AML-193 (cell line): ENCODE results near the gene CD79A.
"Not testable (repeated sequence)": the region's sequence is repeated elsewhere in the genome, so short reads cannot be mapped to it uniquely, and the experiment has no call there.

Experiments
- DNase-seq, 2 experiments: peaks; one replicate each; lab custom pipeline; 2025; lab: John Stamatoyannopoulos, UW

The CD79A gene

DNA sequence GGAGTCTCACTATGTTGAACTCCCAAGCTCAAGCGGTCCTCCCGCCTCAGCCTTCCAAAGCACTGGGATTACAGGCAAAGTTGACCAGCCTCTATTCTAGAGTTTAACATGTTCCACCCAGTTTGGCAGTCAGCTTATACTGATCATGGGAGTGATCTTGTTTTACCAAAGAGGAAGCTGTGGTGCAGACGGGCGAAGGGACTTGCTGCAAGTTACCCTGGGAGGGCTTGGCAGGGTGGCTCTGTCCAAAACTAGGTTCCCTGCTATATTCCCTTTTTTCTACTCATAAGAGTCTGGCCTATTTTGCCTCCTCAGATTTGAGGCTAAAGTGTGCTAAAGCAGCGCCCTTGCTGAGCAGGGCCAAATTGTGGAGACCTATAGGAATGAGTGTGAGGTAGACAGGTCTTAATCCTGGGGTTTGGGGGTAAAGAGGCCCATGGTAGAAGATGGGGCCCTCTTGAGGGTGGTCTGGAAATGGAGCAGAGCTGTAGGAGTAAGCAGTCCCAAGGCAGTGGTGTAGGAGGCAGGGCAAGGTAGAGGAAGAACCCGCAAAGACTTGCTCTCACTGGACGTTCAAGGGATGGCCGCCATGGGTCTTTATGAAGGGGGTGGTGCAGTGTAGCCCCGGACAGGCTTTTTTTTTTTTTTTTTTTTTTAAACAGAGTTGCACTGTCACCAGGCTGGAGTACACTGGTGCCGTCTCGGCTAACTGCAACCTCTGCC, 13.7 kb upstream of the CD79A start:
- DNase-seq: peak; percentile 41 to 50

DNA sequence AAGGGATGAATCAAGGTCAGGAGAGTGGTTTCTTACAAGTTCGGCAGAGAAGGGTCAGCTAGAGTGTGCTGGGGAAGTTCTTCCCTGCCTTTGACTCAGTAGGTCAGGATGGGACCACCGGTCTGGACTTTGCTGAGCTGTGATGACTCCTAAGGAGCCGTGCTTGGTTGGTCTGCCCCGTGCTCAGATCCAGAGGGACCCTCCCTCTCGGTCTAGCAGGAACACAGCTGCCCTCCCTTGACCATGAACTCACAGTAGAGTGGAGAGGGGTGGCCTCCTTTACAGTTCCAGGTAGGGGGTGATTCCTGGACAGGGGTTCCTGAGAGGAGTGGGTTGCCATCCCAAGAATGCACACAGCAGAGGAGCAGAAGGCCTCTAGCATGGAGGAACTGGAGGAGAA, 12.7 kb upstream of the CD79A start:
- no peak for DNase-seq

DNA sequence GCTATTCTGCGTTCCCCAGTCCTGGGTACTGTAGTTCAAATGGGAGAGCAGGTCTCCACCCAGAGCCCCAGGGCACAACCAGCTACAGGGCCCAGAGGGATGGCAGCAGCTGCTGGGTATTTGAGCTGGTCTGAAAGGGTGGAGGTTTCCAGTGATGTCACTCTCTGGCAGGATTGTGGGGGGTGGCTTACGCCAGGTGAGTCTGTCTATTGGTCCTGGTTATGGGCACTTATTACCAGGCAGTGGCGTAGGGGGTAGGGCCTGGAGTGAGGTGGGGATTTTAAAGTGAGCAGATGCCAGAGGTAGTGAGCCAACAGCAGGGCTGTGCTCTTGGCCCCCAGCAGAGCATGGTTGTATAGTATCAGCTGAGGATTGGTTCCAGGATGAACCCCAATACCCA, 10.8 kb upstream of the CD79A start:
- no peak for DNase-seq

DNA sequence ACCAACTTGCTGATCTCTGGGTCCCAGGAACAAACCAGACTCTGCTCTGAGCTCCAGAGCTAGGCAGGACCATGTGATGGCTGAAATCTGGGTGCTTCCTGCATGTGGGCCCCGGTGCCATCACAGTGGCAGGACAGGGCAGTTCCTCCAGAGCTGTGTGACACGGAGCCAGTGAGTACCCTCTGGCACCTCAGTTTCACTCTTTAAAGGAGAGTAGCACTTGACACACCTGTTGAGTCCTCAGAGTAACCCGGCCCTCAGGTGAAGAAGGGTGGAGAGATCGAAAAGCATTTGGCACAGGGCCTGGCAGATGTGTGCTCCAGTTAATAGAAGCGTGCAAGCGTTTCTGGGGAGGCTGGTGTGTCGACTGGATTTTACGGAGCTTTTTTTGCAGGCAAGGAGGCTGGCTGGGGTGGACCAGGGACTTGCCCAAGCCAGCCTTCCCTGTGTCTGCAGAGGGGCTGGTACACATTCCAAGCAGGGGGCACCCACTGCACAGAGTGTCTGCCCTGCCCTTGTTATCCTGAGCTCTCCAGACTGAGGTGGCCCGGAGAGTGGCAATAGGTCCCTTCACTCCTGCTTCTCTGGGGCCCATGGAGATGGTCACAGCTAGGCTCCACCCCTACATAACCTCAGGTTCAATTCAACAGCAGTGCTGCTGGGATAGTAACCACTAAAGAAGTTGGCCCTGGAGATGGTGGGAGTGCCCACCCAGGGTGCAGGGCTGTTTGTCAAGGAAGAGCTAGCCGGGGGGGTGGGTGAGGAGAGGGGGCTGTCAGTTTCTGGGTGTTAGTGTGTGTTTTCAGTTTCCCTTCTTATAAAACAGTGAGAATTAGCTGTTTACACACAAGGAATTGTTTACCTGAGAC, 8.7 kb upstream of the CD79A start:
- DNase-seq: no peak

DNA sequence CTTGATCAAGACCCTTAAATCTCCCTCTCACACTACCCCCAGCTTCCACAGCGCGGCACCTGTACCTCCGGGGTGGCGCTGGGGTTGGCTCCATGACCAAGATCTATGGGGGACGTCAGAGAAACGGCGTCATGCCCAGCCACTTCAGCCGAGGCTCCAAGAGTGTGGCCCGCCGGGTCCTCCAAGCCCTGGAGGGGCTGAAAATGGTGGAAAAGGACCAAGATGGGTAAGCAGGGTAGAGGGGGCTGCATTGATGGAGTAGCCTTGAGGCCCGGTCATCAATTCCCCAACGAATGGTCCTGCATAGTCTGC, 8.1 kb upstream of the CD79A start:
- no peak for DNase-seq

DNA sequence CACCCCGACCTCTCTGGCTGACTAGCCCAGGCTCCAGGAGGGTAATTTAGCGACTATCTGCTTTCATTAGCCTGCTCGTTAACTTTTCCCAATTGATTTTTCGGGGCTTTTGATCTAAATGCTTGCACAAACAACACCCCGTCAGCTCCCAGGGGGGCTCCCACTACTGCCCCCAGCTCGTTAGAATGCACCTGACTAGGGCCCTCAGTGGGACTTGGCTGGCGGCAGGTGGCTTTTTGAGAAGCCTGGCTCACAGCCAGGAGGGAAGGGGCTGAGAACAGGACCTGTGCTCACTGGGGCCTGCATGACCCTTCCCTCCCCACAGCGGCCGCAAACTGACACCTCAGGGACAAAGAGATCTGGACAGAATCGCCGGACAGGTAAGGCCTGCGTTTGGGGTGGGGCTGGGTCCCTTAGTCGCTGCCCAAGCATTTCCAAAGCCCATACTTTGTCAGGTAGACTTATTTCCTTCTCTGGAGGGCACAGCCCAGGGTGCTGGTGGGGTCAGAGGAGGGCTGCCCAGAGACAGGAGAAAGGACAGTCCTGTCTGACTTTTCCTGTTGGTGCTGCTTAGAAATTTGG, 7.6 kb upstream of the CD79A start:
- DNase-seq: no peak

DNA sequence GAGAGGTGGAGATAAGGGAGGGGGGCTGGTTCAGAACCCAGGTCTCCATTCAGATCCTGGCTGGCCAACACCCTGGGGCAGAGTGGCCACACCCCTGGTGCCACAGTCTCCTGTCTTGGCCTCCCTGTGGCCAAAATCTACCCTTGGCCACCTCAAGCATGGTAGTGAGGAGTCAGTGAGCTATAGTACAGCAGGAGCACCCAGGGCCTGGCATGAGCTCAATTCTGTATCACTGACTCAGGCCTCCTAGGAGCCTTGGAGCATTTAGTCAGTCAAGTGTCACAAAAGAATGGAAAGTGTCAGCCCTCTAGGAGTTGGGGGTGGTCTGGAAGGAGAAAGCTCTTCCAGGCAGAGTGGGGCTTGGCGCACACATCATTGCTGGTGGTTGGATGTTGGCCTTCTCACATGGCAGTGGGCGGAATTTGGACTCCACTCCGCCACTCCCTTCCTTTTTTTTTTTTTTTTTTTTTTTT, 6.6 kb upstream of the CD79A start:
- DNase-seq: no peak

DNA sequence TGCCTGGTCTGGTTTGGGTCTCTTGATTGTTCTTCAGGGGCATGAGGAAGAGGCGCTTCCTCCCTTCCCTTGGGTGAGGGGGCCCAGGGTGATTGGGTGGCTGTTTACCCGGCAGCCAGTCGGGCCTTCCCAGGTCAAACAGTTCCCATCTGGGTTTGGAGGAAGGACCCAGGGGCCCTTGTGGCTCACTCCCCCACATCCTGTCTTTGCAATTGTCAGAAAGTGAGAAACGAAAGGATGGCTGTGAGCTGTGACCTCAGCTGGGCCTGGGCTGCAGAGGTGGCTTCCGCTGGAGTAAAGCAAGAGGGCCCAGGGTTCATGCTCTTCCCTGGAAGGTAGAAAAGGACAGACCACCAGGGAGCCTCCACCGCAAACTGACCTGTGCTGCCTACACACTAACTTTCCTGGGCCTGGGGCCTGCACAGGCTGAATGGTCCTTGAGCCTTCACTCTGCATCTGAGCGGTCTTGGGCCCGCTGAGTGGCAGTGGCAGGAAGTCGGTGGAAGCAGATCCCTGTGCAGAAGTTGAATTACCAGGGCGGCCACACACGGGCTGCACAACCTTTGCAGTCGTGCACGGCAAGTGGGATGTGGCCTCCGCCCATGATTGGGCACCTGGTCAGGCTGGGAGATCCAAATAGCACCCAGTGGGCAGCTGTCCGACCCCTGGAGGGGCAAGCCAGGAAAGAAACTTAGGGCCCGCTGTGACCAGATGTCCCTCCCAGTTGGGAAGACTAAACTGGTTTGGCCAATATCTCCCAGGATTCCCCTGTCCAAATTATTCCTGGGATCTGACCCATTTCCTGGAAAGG, 5.3 kb upstream of the CD79A start:
- peak; percentile 38 to 54 for DNase-seq

DNA sequence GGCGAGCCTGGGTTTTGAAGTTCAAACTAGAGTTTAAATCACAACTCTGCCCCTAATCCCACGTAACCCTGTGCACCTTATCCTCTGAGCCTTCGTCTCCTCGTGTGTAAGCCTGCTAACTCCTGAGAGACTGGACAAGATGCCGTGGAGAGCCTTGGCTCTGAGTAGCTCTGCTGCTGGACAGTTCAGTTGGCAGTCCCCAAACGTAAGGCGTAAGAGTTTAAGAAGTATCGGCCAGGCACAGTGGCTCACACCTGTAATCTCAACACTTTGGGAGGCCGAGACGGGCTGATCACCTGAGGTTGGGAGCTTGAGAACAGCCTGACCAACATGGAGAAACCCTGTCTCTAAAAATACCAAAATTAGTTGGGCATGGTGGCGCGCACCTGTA, 4.7 kb upstream of the CD79A start:
- no peak for DNase-seq

DNA sequence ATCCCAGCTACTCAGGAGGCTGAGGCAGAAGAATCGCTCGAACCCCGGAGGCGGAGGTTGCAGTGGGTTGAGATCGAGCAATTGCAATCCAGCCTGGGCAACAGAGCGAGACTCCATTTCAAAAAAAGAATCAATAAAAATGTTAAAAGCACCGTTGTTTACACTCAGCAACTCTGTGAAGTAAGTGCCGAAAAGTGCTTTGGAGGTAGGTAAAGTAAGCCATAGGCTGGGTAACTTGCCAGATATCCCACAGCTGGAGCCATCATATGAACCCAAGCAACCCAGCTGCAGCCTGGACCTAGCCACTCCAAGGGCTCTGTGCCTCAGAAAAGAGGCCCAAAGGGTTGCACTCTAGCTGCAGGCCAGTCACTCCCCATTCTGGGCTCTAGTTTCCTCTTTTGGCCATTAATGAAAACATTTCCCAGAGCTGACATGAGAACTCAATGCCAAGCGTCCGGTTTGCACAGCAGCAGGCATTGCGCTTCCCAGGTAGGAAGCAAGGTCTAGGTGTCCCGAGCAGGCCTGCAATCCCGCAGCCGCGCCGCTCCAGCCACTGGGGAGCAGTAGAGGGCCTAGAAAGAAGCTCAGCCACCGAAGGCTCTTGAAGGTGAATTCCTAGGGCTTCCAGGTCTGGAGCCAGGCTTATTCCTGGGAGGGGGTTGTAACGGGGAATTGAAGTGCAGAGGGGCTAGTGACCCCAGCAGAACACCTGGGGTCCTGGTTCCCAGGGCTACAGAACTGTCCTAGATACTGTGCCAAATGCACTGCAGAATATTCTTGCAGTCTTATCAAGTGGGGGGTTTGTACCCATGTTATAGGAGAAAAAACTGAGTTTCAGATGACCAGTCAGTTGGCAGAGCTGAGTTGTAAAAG, 4.1 kb upstream of the CD79A start:
- peak; percentile 25 to 32 for DNase-seq

DNA sequence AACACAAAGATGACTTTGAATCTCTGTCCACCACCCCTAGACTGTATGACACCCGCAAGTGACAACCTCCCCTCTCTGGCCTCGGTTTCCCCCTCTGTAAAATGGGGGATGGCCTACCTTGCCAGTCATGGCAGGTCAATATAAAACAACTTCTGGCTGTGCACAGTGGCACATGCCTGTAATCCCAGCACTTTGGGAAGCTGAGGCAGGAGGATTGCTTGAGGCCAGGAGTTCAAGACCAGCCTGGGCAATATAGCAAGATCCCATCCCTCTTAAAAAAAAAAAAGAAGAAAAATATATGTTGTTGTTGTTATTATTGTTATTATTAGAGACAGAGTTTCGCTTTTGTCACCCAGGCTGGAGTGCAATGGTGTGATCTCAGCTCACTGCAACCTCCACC, 1.1 kb upstream of the CD79A start:
- not testable (repeated sequence) for DNase-seq

DNA sequence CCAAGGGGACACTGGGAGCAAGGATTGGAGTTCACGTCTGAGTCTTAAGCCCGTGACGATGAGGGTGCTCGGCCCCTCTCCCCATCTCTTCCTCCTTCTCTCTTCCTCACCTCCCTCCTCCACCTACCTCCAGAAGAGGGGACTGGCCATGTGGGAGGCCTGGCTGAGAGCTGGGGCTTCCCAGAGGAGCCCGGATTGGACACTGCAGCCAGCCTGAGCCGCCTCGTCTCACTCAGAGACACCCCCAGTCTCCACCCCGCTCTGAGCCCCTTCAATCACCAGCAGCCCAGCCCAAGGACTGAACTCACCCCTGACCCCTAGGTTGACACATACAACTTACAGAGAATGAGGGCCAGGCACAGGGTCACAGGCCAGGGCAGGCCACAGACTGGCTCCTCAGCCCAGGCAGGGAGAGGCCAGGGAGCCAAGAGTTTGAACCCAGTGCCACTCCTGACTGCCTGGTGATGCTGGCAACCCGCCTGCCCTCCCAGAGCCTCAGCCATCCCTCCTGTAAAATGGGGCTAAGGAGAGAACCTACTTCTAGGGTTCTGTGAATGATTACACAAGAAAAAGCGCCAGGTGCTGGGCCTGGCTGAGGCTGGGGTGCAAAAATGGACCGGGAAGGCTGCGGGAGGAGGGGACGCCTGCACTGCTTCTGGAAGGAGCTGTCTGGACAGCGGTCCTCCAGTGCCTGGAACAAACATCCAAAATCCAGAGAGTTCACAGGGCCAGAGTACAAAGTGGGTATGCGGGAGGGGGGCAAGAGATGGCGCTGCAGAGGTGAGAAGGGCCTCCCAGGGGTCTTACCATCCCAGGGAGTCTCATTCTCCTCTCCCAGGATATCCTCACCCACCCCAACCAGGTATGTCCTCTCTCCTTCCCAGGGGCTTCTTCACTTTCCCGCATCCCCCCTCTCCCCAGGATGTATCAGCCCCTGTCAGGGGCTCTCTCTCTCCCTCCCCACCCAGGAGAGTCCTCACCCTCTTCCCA, 1.1 kb downstream of the CD79A start:
- DNase-seq: no peak

DNA sequence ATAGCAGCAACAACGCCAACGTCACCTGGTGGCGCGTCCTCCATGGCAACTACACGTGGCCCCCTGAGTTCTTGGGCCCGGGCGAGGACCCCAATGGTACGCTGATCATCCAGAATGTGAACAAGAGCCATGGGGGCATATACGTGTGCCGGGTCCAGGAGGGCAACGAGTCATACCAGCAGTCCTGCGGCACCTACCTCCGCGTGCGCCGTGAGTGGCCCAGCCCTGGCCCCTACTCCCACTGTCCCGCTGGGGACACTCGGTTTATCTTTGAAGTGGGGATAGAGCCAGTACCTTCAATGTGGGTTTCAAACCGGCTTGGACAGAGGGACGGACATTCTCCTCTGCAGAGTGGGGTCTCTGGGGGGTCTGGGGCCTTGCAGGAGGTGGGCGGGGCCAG, 2.0 kb downstream of the CD79A start:
- no peak for DNase-seq

DNA sequence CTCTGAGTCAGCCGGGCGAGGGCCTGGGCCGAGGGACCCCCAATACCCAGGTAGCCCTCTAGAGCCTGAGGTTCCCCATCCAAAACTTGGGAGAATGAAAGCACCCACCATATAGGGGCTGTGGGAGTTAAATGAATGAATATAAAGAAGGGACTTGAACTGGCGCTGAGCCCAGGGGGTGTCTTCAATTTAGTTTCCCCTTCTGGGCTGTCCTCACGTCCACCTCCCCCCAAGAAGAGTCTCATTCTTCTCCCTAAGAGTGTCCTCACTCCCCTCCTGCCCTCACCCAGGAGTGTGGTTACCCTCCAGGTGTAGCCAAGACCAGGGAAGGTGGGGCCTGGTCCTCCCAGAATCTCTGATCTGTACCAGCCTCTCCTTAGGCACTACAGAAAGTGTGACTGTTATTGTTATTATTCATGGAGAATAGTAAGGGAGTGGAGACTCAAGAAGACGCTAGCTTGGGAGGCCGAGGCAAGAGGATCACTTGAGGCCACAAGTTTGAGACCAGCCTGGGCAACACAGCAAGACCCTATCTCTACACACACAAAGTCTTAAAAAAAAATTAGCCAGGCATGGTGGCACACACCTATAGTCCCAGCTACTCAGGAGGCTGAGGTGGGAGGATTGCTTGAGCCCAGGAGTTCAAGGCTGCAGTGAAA, 2.7 kb downstream of the CD79A start:
- no peak for DNase-seq

DNA sequence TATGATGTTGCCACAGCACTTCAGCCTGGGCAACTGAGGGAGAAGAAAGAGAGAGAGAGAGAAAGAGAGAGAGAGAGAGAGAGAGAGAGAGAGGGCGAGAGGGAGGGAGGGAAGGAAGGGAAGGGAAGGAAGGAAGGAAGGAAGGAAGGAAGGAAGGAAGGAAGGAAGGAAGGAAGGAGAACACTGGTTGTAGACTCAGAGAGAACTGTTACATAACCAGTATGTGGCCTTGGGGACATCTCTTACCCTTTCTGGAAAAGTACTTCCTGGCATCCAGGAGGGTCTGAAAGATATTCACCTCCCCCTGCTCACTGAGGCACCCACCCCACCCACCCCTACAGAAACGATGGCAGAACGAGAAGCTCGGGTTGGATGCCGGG, 3.2 kb downstream of the CD79A start:
- DNase-seq: no peak

DNA sequence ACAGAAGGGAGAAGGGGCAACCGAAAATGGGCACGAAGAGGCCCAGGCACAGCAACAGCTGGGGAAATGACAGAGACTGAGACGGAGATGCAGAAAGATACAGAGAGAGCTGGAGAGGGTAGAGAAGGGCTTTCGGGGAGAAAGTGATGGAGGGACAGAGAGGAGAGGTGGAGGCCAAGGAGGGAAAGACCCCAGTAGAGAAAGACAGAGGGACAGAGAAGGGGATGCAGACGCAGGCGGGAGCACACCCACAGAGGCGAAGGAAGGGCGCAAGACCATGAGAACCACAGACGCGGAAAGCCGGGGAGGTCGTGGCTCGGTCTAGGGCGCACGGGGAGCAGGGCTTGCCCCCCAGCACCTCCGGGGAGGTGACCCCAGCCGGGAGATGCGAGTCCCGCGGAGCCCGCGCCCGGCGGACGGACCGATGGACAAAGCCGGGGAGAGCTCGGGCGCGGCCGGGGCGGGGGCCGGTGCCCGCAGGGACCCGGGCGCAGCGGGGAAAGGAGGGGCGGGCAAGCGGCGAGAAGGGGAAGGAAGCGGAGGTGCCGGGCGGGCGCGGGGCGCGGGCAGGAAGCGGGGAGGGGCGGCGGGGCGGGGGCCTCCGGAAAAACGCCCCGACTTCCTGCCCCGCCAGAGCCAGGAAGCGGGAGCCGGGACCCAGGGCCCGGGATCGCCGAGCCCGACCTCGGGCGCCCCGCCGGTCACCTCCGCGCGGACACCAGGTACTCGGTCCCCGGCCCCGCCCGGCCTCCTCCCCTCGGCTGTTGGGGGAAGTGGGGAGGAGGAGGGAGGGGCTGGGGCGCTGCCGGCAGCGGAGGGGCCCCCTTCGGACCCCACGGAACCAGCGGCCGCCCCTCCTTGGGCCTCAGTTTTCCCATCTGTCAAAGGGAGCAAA, 5.7 kb downstream of the CD79A start, which contains the start of gene ARHGEF1:
Gene ARHGEF1 (plus strand): TSS at position 617 of the 895 bp plus-strand sequence. CDS start 4,899 bp downstream, outside the sequence.
- peak; percentile 37 to 45 for DNase-seq

DNA sequence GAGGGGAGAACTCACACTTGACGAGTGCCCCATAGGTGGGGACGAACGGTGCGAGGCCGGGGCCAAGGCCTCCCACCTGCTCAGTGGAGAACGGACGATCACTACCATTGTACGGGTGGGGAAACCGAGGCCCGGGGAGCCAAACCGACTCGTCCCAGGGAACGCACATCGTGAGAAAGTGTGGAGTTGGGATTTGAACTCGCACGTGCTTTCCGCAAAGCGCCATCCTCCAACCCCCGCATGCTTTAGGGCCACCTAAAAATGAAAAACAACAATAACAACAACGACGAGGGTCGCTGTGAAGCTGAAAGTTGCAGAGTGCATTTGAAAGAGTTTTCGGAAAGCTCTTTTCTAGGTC, 6.4 kb downstream of the CD79A start:
- no peak for DNase-seq
